GM18508 (cell line): Measurements from ENCODE around the gene TUBGCP5.
"Not testable (repeated sequence)": the region's sequence is repeated elsewhere in the genome, so short reads cannot be mapped to it uniquely, and the experiment has no call there.

ENCODE experiments used
- ATAC-seq: cut with Tn5 transposase; IDR thresholded peaks from one replicate; pipeline ENCODE4 v1.9.1; 2021; ENCODE audit warnings: moderate number of reproducible peaks; ENCODE audit not compliant: insufficient read depth, unreplicated experiment

Gene TUBGCP5

DNA sequence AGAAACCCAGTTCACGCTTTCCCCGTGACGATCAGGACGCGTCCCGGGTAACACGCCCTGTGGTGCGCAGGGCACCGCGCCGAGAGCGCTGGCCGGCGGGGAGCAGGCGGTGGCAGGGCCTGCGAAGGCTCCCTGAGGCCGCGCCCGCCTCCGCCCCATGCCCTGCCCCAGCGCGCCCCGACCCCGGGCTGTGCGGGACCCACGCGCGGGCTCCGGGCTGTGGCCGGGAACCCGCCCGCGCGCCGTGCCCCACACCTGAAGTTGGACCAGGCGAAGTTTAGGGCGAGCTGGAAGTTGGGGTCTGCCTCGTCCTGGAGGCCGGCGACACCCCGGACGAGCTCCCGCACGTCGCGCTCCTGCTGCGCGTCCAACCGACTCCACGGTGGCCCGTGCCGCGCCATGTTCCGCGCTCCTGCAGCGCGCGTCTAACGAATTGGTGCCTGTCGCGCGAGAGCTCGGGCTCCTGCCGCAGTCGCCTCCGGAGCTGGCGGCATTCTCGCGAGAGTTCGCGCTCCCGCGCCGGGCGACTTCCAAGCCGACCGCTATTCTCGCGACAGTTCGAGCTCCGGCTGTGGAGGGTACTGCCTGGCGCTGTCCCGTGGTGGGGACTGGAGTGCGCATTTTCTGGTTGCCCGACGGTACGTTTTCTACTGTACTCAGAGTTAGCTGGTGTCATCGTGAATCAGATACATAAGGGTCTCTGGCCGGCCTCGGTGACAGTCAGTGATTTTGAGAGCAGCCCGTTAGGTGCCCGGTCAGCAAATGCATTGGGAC lies at the start of gene TUBGCP5:
Gene TUBGCP5, minus strand, starts transcription at position 427 of the 774 bp plus-strand sequence. Its CDS starts 26 bp downstream, at position 401.
- ATAC-seq: peak; percentile 82

DNA sequence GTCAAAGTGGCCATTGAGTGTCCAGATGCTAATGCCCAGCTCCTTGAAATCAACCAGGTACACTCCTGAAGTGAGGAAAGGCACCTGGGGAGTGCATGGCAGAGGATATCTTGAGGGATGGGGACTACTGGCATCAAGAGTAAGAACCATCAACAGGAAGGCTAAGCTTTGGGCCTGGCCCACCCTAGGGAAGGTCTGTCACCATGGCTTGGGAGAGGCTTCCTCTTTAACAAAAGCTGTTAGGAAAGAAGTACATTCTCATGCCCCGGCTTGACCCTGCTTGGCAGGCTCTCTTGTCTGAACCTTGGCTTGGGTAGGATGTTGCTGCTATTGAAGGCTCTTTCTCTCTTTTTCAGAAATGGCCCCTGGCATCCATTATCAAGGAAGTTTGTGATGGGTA lies 43.7 kb upstream of the TUBGCP5 start:
- ATAC-seq: no peak

DNA sequence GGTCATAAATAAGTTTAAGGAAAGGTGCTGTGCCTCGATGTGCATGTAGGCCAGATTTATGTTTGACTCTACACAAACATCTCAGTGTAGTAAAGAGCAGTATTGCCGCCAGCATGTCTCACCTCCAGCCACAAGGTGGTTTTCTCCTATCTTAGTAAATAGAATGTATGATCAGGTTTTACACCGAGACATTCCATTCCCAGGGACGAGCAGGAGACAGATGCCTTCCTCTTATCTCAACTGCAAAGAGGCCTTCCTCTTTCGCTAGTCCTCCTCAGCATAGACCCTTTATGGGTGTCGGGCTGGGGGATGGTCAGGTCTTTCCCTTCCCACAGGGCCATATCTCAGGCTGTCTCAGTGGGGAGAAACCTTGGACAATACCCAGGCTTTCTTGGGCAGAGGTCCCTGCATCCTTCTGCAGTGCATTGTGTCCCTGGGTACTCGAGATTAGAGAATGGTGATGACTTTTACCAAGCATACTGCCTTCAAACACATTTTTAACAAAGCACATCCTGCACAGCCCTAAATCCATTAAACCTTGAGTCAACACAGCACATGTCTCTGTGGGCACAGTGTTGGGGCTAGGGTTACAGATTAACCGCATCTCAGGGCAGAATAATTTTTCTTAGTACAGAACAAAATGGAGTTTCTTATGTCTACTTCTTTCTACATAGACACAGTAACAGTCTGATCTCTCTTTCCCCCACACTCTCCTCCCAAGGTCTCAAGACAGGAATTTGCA lies 42.8 kb upstream of the TUBGCP5 start:
- not testable (repeated sequence) for ATAC-seq

DNA sequence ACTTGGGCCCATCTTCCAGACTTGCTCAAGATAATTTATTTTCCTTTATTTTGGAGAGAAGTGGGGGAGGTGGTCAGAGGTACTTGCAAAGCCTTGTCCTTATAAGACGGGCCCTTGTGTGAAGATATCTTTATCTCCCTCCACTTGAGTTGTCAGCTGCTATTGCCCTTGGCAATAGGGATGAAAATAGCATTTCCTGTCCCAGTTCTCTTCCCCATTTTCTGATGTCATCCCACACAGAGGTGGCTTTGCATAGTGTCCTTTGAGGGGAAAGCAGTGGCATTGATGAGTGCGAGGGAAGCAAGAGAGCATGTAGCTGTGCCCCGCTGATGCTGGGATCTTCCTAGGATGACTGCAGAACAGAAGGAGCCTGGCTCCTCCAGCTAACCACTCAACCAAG lies 41.9 kb upstream of the TUBGCP5 start:
- no peak for ATAC-seq

DNA sequence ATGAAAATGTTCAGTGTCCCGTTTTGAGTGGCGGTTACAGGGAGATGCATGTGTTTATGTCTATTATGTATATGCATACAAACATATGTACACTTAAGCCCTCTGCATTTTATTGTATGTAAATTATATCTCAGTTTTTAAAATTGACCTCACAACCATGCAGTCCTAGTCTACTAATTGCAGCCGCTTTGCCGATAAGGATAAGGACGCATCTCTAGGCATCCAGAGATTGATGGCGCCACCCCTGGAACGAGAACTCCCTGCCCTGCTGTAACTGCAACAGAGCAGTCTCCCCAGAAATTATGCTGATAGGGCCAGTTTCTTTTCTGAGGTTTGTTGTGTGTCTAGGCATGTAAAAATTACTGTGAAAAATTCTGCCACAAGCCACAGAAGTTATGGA lies 40.4 kb upstream of the TUBGCP5 start:
- no peak for ATAC-seq

DNA sequence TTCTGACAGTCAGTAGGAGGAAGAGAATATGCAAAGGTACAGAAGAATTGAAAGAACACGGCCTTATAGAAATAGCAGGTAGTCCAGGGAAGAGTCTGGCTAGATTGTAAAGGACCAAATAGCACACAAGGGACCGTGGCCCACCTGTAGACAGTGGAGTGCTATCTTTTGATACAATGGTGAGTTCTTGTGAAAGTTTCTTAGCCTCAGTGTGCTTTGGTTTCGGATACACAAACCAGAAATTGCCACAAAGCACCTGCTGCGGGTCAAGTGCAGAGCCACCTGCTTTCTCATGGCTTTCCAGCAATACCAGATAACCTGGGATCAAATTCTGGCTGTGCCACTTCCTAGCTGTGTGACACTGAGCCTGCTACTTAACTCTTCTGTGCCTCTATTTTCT lies 36.6 kb upstream of the TUBGCP5 start:
- no peak for ATAC-seq

DNA sequence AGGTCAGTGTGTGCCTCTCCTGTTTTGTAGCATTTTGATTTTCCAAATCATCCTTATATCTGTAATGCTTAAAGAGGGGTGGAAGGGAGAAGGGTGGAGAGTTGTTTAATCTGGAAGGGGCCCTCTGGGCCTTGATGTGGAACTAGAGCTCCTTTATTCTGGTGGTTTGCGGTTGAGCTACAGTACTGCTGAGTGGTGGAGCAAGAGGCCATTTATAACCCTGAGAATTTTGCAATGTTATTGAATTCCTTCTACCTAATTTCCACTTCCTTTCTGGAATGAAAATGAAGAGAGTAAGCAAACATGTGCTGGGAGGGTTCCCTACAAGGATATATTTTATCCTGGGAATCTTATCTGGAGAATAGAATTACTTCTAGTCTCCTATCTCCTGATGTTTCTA lies 35.3 kb upstream of the TUBGCP5 start:
- no peak for ATAC-seq

DNA sequence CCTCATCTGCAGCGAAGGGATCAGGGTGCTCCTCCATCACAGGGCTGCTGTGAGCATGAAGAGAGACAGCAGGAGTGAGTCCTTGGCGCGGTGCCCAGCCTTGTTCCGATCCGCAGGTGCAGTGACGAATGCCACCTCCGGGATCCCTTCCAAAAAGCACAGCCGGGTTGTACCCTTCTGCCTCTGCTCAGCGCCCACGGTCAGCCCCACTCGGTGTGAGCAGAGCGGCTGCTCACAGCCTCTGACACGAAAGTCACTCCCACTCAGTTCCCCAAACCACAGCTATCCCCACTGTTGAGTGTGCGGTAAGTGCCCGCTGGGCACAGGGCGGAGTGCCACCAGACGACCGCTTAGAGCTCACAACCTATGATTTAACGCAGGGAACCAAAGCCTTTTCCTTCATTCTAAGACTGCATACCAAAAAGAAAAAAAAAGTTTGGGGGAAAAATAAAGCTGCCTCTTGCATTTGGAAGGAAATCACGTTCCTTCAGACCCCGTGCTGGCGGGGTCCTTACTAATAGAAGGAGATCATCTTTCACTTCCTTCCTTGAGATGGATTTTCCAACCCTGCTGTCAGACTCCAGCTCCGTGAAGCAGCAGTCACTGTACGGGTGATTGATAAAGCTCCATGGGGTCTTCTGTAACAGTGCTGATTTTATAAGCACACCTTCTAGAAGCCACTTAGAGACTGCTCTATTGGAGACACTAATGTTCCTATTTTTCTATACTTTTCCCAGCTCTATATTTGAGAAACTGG lies 34.7 kb upstream of the TUBGCP5 start:
- ATAC-seq: no peak

DNA sequence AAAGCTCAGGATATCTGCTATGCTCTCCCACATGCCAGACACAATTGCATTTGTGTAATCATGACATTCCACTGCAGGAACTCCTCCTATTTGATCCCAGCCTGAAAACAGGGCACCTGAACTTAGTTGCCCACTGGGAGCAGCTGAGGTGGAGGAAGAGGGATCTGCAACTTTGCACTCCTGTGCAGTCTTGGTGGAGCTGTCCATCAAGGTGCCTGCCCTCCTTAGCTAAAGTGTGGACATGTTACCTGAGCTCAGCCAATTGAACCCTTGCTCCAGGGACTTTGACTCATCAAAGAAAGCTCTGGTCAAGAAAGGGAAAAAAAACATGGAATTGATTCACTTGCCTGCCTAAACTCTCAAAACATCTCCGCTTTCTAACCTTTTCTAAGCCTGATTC lies 33.3 kb upstream of the TUBGCP5 start:
- ATAC-seq: no peak

DNA sequence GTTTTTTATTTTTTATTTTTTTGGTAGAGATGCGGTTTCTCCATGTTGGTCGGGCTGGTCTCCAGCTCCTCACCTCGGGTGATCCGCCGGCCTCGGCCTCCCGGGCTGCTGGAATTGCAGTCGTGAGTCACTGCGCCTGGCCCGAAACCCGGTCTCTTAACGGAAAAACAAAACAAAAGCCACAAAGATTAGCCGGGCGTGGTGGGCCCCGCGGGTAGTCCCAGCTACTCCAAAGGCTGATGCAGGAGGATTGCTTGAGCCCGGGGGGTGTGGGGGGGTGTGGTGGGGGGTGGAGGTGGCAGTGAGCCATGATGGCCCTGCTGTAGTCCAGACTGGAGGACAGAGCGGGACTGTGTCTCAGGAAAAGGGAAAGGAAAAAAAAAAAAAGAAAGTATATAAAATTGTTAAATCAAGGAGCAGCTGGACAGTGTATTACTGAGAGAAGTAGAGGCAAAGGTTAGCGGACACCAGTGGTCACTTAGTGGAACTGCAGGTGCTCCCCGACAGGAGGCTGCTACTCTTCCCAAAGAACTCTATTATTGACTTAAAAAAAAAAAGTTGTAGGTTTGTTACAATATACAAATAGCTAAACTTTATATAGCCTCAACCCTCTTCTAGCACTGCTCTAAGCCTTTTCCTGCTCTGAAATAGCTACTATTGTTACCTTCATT lies 30.3 kb upstream of the TUBGCP5 start:
- no peak for ATAC-seq

DNA sequence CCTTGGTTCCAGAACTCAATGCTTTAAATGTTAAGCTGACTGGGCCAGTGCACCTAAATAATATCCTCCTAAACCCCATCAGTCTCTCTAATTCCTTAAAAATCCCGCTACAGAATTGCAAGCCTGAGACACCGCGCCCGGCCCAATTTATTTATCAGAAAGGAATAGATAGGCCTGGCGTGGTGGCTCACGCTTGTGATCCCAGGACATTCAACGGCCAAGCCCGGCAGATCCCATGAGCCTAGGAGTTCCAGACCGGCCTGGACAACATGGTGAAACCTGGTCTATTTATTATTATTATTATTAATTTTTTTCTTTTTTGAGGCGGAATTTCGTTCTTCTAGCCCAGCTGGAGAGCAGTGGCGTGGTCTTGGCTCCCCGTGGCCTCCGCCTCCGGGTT lies 28.0 kb upstream of the TUBGCP5 start:
- no peak for ATAC-seq

DNA sequence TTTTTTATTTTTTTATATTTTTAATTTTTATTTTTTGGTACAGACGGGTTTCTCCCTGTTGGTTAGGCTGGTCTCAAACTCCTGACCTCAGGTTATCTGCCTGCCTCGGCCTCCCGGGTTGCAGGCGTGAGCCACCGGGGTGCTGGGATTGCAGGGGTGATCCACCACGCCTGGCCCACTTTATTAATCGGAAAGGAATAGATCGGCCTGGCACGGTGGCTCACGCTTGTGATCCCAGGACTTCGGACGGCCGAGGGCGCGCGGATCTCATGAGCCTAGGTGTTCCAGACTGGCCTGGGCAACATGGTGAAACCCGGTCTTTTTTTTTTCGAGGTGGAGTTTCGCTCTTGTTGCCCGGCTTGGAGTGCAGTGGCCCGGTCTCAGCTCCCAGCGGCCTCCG lies 26.5 kb upstream of the TUBGCP5 start:
- no peak for ATAC-seq

DNA sequence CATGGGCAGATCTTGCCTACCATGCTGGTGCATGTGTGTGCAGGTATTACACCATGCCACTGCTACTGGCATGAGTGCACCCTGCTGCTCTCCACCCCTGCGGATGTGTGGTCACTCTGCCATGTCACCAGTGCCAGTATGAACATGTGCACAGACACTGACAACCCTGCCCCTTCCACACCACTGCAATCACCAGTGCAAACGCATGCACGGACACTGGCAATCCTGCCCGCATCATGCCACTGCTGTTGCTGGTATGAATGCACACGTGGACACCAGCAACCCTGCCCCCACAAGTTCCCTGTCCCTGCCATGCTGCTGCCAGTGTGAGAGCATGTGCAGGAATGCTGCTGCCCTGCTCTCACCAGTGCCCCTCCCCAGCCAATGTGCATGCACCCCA lies 24.8 kb upstream of the TUBGCP5 start:
- no peak for ATAC-seq

DNA sequence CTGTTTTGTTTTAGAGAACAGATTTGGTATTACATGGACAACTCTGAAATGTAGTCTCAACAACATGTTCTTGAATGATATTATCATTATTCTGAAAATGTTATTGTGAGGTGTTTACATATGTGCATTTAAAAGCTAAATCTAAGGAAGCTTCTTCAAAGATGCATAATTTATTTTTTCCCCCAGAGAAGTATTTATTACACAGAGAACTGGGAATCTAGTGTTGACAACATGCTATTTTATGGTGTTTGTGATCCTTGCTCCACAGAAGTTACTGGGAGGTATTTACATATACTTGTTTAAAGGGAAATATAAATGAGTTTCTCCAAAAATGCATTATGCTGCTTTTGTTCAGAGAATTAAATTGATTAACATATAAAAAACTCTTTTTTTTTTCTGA lies 18.3 kb upstream of the TUBGCP5 start:
- ATAC-seq: no peak

DNA sequence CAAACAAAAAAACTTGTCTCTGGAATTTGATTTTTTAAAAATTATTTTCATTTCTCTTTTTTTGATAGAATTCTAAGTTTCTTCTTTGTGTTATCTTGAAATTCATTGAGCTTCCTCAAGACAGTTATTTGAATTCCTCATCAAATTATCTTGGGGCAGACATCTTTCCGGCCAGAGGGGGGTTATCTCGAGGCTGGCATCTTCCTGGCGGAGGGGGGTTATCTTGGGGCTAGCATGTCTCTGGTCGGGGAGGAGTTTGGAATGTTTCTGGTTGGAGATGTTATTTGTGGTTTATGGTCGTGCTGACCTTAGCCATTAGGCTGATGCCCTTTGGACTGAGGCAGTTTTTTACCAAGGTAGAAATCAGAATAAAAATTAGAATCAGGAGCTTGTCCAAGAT lies 15.9 kb upstream of the TUBGCP5 start:
- no peak for ATAC-seq

DNA sequence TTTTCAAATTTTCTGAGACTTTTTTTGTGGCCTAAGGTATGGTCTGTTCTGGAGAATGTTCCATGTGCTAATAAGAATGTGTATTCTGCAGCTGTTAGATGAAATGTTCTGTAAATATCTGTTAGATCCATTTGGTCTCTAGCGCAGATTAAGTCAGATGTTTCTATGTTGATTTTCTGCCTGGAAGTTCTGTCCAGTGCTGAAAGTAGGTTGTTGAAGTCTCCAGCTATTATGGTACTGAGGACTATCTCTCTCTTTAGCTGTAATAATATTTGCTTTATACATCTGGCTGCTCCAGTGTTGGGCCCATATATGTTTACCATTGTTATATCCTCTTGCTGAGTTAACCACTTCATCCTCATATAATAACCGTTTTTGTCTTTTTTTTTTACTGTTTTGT lies 13.2 kb upstream of the TUBGCP5 start:
- no peak for ATAC-seq

DNA sequence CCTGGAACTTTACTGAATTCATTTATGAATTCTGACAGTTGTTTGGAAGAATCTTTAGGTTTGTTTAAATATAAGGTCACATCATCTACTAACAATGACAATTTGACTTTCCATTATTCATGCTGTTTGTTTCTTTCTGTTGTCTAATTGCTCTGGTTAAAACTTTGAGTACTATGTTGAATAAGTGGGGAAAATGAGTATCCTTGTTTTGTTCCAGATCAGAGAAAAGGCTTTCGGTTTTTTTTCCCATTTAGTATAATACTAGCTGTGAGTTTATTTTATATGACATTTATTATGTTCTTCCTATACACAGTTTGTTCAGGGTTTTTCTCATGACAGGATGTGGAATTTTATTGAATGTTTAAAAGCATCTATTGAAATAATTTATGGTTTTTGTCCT lies 11.3 kb upstream of the TUBGCP5 start:
- ATAC-seq: no peak

DNA sequence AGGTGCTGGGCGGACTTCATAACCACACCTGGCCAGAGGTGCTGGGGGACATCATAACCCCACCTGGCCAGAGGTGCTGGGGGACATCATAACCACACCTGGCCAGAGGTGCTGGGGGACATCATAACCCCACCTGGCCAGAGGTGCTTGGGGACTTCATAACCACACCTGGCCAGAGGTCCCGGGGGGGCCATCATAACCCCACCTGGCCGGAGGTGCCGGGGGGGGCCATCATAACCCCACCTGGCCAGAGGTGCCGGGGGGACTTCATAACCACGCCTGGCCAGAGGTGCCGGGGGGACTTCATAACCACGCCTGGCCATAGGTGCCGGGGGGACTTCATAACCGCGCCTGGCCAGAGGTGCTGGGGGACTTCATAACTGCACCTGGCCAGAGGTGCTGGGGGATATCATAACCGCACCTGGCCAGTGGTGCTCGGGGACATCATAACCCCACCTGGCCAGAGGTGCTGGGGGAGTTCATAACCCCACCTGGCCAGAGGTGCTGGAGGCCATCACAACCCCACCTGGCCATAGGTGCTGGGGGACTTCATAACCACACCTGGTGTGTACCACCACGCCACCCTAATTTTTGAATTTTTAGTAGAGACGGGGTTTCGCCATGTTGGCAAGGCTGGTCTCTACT lies 10.7 kb upstream of the TUBGCP5 start:
- no peak for ATAC-seq

DNA sequence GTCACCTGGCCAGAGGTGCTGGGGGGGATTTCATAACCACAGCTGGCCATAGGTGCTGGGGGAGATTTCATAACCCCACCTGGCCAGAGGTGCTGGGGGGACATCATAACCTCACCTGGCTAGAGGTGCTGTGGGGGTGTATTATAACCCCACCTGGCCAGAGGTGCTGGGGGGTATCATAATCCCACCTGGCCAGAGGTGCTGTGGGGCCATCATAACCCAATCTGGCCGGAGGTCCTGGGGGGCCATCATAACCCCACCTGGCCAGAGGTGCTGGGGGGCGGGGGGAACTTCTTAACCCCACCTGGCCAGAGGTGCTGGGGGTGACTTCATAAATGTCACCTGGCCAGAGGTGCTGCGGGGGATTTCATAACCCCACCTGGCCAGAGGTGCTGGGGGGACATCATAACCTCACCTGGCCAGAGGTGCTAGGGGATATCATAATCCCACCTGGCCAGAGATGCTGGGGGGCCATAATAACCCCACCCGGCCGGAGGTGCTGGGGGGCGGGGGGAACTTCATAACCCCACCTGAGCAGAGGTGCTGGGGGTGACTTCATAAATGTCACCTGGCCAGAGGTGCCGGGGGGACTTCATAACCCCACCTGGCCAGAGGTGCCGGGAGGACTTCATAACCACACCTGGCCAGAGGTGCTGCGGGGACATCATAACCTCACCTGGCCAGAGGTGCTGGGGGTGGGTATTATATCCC lies 9.4 kb upstream of the TUBGCP5 start:
- not testable (repeated sequence) for ATAC-seq
